Adipocyte (in vitro differentiated cells): ENCODE data around the gene MEX3C.

ENCODE experiments used
- DNase-seq: peaks from one replicate; pipeline ENCODE4 v3.0.0-alpha.2; 2015; ENCODE audit warnings: low read depth
- H3K27me3 ChIP-seq: replicated peaks from 2 replicates; pipeline ENCODE4 v1.7.0; 2013; ENCODE audit warnings: mild to moderate bottlenecking, low read length, moderate library complexity; ENCODE audit not compliant: control insufficient read depth, insufficient read depth
- H3K36me3 ChIP-seq: 2 replicates; pipeline ENCODE4 v1.7.0; 2013; ENCODE audit warnings: low read length, mild to moderate bottlenecking, moderate library complexity; ENCODE audit not compliant: control insufficient read depth, insufficient read depth, severe bottlenecking
- H3K4me1 ChIP-seq: 2 replicates; pipeline ENCODE4 v1.7.0; 2013; ENCODE audit warnings: mild to moderate bottlenecking, low read length, moderate library complexity; ENCODE audit not compliant: control insufficient read depth, insufficient read depth
- H3K4me3 ChIP-seq: 2 replicates; pipeline ENCODE4 v1.7.0; 2013; ENCODE audit warnings: mild to moderate bottlenecking, low read length, moderate library complexity
- H3K9ac ChIP-seq: 2 replicates; pipeline ENCODE4 v1.7.0; 2013; ENCODE audit warnings: mild to moderate bottlenecking, low read length, moderate library complexity
- H3K9me3 ChIP-seq: 2 replicates; pipeline ENCODE4 v1.7.0; 2013; ENCODE audit warnings: mild to moderate bottlenecking, low read length, moderate library complexity; ENCODE audit not compliant: control insufficient read depth

MEX3C gene

GRCh38 chr18:51190000-51190399, 7.5 kb downstream of the MEX3C start:
- H3K9ac ChIP-seq, result no peak overlapping the region
- no peaks in the 10 kb centered on the region for H3K36me3 ChIP-seq
- H3K4me1 ChIP-seq, result peaks cover 40% of the 10 kb centered on the region

DNA sequence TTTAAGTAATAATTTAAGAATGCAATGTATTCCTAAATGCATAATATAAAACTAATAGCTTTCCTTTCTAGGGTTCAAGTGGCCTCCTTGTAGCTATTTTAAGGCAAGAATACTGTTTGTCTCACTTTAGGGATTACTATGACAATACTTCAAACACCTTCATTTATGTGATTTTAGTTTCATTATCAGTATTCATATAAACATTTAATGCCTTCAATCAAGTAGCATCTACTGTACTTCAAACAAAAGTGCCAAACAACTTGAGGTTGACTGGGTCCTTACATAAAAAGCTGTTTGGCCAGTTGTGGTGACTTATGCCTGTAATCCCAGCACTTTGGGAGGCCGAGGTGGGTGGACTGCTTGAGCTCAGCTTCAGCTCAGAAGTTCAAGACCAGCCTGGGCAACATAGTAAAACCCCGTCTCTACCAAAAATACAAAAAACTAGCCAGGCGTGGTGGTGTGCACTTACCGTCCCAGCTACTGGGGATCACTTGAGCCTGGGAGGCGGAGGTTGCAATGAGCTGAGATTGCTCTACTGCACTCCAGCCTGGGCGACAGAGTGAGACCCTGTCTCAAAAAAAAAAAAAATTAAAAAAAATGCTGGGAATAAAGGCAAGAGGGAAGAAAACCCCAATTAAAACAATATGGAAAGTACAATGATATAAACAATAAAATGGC, 9.3 kb downstream of the MEX3C start:
- no peak overlapping the region for H3K4me3 ChIP-seq
- peaks cover 24% of the 10 kb centered on the region for H3K4me1 ChIP-seq
- no peak overlapping the region for H3K9ac ChIP-seq
- H3K9me3 ChIP-seq, result no peaks in the 10 kb centered on the region
- no peak for DNase-seq
- H3K27me3 ChIP-seq, result no peaks in the 10 kb centered on the region
- H3K36me3 ChIP-seq, result no peaks in the 10 kb centered on the region

More at GRCh38 chr18:51190000-51190399, 7.5 kb downstream of the MEX3C start:
- no peaks in the 10 kb centered on the region for H3K9me3 ChIP-seq
- H3K4me3 ChIP-seq, result no peak overlapping the region
- no peak for DNase-seq
- H3K27me3 ChIP-seq, result no peaks in the 10 kb centered on the region

DNA sequence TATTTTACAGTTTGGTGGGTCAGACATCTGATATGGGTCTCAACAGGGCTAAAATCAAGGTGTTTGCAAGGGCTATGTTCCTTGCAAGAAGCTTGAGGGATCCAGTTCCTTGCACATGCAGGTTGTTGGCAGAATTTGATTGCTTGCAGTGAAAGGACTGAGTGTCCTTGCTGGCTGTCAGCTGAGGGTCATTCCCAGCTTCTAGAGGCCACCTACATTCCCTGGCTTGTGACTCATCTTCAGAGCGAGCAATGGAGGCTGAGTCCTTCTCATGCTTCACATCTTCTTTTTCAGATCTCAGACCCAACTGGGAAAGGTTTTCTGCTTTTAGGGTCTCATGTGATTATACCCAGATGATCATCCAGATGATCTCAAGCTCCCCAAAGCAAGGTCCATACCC, 12.4 kb downstream of the MEX3C start:
- Histone ChIP-seq H3K9ac (no peak overlapping the region), H3K36me3 (no peaks in the 10 kb centered on the region), H3K9me3 (no peaks in the 10 kb centered on the region), H3K27me3 (no peaks in the 10 kb centered on the region), H3K4me3 (no peak overlapping the region), H3K4me1 (peaks cover 6% of the 10 kb centered on the region)
- peak; percentile 20 for DNase-seq

DNA sequence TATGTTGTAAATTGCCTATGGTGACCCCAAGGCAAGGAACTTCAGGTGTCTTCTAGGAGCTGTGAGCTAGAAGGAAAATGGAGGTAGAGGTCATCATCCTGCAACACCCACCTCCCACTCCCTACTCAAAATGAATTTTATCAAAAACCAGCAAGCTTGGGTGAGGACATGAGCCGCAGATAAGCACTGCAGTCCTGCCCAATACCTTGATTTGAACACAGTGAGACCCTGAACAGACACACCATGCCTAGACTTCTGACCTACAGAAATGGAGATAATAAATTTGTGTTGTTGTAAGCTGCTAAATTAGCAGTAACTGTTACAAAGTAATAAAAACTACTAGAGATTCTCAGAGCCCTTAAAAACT, 13.4 kb downstream of the MEX3C start:
- no peaks in the 10 kb centered on the region for H3K9me3 ChIP-seq
- no peak for DNase-seq
- peaks cover 6% of the 10 kb centered on the region for H3K4me1 ChIP-seq
- no peak overlapping the region for H3K9ac ChIP-seq
- H3K4me3 ChIP-seq, result no peak overlapping the region
- H3K27me3 ChIP-seq, result no peaks in the 10 kb centered on the region
- no peaks in the 10 kb centered on the region for H3K36me3 ChIP-seq

- DNase-seq, result no peak
- H3K4me1 ChIP-seq, result peaks cover 6% of the 10 kb centered on the region
- no peaks in the 10 kb centered on the region for H3K36me3 ChIP-seq
- H3K9me3 ChIP-seq, result no peaks in the 10 kb centered on the region
- no peak overlapping the region for H3K9ac ChIP-seq
- no peak overlapping the region for H3K4me3 ChIP-seq
- H3K27me3 ChIP-seq, result no peaks in the 10 kb centered on the region
Measured at GRCh38 chr18:51183372-51184090, 13.9 kb downstream of the MEX3C start.

DNA sequence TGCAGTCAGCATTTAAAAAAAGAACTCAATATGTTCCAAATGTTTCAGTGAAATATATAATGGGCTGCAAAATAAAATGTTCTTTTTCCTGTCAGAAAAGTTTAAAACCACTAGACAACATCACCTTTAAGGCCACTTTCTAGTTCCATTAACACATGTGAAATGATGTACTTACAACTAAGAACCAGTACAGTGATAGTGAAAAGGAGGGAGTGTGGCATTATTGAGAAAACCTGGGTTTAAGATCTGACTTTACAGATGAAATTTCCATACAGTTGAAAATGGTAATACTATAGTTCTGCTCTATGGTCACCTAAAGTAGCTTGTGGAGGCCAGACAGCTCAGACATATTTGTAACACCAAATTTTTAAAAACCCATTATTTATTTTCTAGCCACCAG, 14.7 kb downstream of the MEX3C start:
- H3K9ac ChIP-seq, result no peak overlapping the region
- H3K36me3 ChIP-seq, result no peaks in the 10 kb centered on the region
- peaks cover 11% of the 10 kb centered on the region for H3K4me1 ChIP-seq
- no peaks in the 10 kb centered on the region for H3K27me3 ChIP-seq
- DNase-seq, result no peak
- H3K9me3 ChIP-seq, result no peaks in the 10 kb centered on the region
- H3K4me3 ChIP-seq, result no peak overlapping the region

GRCh38 chr18:51171625-51172259, 25.7 kb downstream of the MEX3C start:
- no peak for DNase-seq
- H3K27me3 ChIP-seq, result no peaks in the 10 kb centered on the region
- H3K9ac ChIP-seq, result no peak overlapping the region
- no peaks in the 10 kb centered on the region for H3K4me1 ChIP-seq
- no peaks in the 10 kb centered on the region for H3K9me3 ChIP-seq
- H3K36me3 ChIP-seq, result peaks cover 18% of the 10 kb centered on the region
- H3K4me3 ChIP-seq, result no peak overlapping the region

DNA sequence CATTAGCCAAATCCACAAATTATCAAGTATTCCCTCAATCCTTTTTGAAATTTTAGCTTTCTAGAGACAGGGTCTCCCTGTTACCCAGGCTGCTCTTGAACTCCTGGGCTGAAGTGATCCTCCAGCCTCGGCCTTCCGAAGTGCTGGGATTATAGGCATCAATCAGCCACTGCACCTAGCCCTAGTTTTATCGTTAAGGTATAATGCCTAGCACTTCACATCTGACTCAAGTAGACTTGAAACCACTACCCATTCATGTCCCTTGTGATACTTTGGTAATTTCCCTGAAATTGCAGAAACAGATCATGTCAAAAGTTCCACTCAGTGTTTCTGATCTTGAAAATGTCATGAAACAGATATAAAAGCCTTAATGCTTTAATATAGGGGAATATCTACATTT, 26.3 kb downstream of the MEX3C start:
- H3K36me3 ChIP-seq, result peaks cover 12% of the 10 kb centered on the region
- H3K4me3 ChIP-seq, result no peak overlapping the region
- H3K9ac ChIP-seq, result no peak overlapping the region
- H3K4me1 ChIP-seq, result no peaks in the 10 kb centered on the region
- no peaks in the 10 kb centered on the region for H3K9me3 ChIP-seq
- no peaks in the 10 kb centered on the region for H3K27me3 ChIP-seq
- no peak for DNase-seq

DNA sequence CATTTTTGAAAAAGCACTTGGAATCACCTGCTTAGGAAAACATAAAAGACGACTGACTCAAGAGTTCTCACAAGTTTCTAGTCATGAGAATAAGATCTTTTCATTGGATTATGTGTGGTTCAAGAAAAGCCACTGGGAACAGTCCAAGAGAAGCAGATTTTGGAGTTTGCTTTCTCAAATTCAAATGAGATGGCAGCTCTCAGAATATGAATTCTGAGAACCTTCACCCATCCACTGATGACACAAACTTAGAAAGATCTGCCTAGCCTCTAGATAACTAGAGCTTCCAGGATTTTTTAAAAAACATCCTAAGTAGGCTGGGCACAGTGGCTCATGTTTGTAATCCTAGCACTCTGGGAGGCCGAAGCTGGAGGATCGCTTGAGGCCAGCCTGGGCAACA, 26.8 kb downstream of the MEX3C start:
- H3K27me3 ChIP-seq, result no peaks in the 10 kb centered on the region
- H3K36me3 ChIP-seq, result peaks cover 7% of the 10 kb centered on the region
- no peaks in the 10 kb centered on the region for H3K9me3 ChIP-seq
- no peak for DNase-seq
- no peaks in the 10 kb centered on the region for H3K4me1 ChIP-seq
- no peak overlapping the region for H3K9ac ChIP-seq
- no peak overlapping the region for H3K4me3 ChIP-seq

DNA sequence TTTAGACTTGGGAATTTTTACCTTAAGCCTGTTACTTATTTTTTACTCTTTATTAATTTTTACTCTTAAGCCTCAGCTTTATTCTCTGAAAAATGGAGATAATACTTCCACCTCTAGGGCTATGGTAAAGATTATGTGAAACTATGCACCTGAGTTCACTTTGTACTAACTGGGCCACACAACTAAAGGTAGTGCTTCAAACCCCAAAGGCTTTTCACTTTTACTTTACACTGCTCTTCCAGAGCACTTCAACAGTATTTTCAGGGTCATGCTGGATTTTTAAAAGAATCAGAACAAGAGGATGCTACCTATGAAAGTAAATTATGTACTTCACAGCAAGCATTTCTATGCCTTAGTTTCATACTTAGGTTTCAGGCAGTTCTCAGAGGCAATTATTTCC, 27.8 kb downstream of the MEX3C start:
- no peaks in the 10 kb centered on the region for H3K36me3 ChIP-seq
- H3K4me3 ChIP-seq, result no peak overlapping the region
- H3K9me3 ChIP-seq, result no peaks in the 10 kb centered on the region
- peaks cover 9% of the 10 kb centered on the region for H3K4me1 ChIP-seq
- no peak overlapping the region for H3K9ac ChIP-seq
- no peak for DNase-seq
- no peaks in the 10 kb centered on the region for H3K27me3 ChIP-seq

GRCh38 chr18:51168960-51169662, 28.4 kb downstream of the MEX3C start:
- peaks cover 12% of the 10 kb centered on the region for H3K4me1 ChIP-seq
- H3K9ac ChIP-seq, result no peak overlapping the region
- no peak overlapping the region for H3K4me3 ChIP-seq
- no peaks in the 10 kb centered on the region for H3K27me3 ChIP-seq
- H3K36me3 ChIP-seq, result no peaks in the 10 kb centered on the region
- no peaks in the 10 kb centered on the region for H3K9me3 ChIP-seq
- DNase-seq, result no peak
